ENCODE measurements around the gene ADAM10. TPM values are rescaled to one million over a fixed set of nuclear protein-coding genes. Genes with fewer than 3 reads are reported as not detected.

The ADAM10 gene
- total RNA-seq, 3 donors from 2014 or later, result 53.8 to 113 (median 78.3) TPM

GRCh38 chr15:58641660-58642059 is 107.8 kb downstream of the ADAM10 start:
- intact Hi-C loops (cut with DNase I; ENCODE audit: low total_unique reads), result no loop called here
- no peak for TF ChIP-seq POLR2A (IDR thresholded peaks at IDR 0.05)
- TF ChIP-seq POLR2AphosphoS5 (IDR thresholded peaks at IDR 0.05), result no peak
- TF ChIP-seq CTCF (IDR thresholded peaks at IDR 0.05), result no peak
- Histone ChIP-seq H3K9me3 (no peaks in the 10 kb centered on the region), H3K27me3 (no peaks in the 10 kb centered on the region), H3K27ac (no peak overlapping the region), H3K36me3 (no peaks in the 10 kb centered on the region), H3K4me3 (no peak overlapping the region), H3K4me1 (no peaks in the 10 kb centered on the region)
- no peak for DNase-seq (ENCODE audit: low spot score in 2 of 2)

GRCh38 chr15:58639992-58640391 is 109.5 kb downstream of the ADAM10 start:
- no peaks in the 10 kb centered on the region for H3K4me1 ChIP-seq
- no peaks in the 10 kb centered on the region for H3K27me3 ChIP-seq
- no peak for TF ChIP-seq CTCF (IDR thresholded peaks at IDR 0.05)
- TF ChIP-seq POLR2A (IDR thresholded peaks at IDR 0.05), result no peak
- no peak for TF ChIP-seq POLR2AphosphoS5 (IDR thresholded peaks at IDR 0.05)
- H3K36me3 ChIP-seq, result no peaks in the 10 kb centered on the region
- no peak overlapping the region for H3K27ac ChIP-seq
- H3K4me3 ChIP-seq, result no peak overlapping the region
- DNase-seq (ENCODE audit: low spot score in 2 of 2), result no peak
- no peaks in the 10 kb centered on the region for H3K9me3 ChIP-seq
- intact Hi-C loops (cut with DNase I; ENCODE audit: low total_unique reads), result no loop called here

GRCh38 chr15:58639002-58639756 is 110.3 kb downstream of the ADAM10 start:
- no peaks in the 10 kb centered on the region for H3K4me1 ChIP-seq
- H3K27me3 ChIP-seq, result no peaks in the 10 kb centered on the region
- no peaks in the 10 kb centered on the region for H3K36me3 ChIP-seq
- no peak for TF ChIP-seq CTCF (IDR thresholded peaks at IDR 0.05)
- no peak for TF ChIP-seq POLR2A (IDR thresholded peaks at IDR 0.05)
- no peak for TF ChIP-seq POLR2AphosphoS5 (IDR thresholded peaks at IDR 0.05)
- DNase-seq (ENCODE audit: low spot score in 2 of 2), result no peak
- intact Hi-C loops (cut with DNase I; ENCODE audit: low total_unique reads), result no loop called here
- no peak overlapping the region for H3K27ac ChIP-seq
- H3K4me3 ChIP-seq, result no peak overlapping the region
- no peaks in the 10 kb centered on the region for H3K9me3 ChIP-seq

GRCh38 chr15:58632789-58633188 is 116.7 kb downstream of the ADAM10 start:
- no peak for TF ChIP-seq POLR2A (IDR thresholded peaks at IDR 0.05)
- no peak for TF ChIP-seq POLR2AphosphoS5 (IDR thresholded peaks at IDR 0.05)
- no peak for TF ChIP-seq CTCF (IDR thresholded peaks at IDR 0.05)

GRCh38 chr15:58631319-58631718 is 118.2 kb downstream of the ADAM10 start:
- no peak overlapping the region for H3K4me3 ChIP-seq
- no peak for DNase-seq (ENCODE audit: low spot score in 2 of 2)
- no peaks in the 10 kb centered on the region for H3K36me3 ChIP-seq
- intact Hi-C loops (cut with DNase I; ENCODE audit: low total_unique reads), result no loop called here
- H3K27ac ChIP-seq, result no peak overlapping the region
- H3K4me1 ChIP-seq, result peaks cover 0 to 4% of the 10 kb centered on the region in 2 donors
- TF ChIP-seq POLR2AphosphoS5 (IDR thresholded peaks at IDR 0.05) (no peak), CTCF (IDR thresholded peaks at IDR 0.05) (no peak), POLR2A (IDR thresholded peaks at IDR 0.05) (no peak)
- no peaks in the 10 kb centered on the region for H3K27me3 ChIP-seq
- no peaks in the 10 kb centered on the region for H3K9me3 ChIP-seq

More at GRCh38 chr15:58632789-58633188, 116.7 kb downstream of the ADAM10 start:
- intact Hi-C loops (cut with DNase I; ENCODE audit: low total_unique reads), result no loop called here
- H3K9me3 ChIP-seq, result no peaks in the 10 kb centered on the region
- no peak for DNase-seq (ENCODE audit: low spot score in 2 of 2)
- peaks cover 0 to 4% of the 10 kb centered on the region in 2 donors for H3K4me1 ChIP-seq
- H3K36me3 ChIP-seq, result no peaks in the 10 kb centered on the region
- H3K27ac ChIP-seq, result no peak overlapping the region
- no peak overlapping the region for H3K4me3 ChIP-seq
- H3K27me3 ChIP-seq, result no peaks in the 10 kb centered on the region

Data from breast epithelium (tissue), 4 donors.